Measurements from ENCODE around the gene UBL5. TPM values are rescaled to one million over a fixed set of nuclear protein-coding genes. Genes with fewer than 3 reads are reported as not detected.

The UBL5 gene
- total and polyA plus RNA-seq, 10 of the 15 experiments (the other 5 are each of a cell fraction or from before 2014, with no cell fraction given) = 297 to 897 (median 711) TPM

GRCh38 chr19:9808855-9809824 is 18.6 kb upstream of the UBL5 start:
- SMC1A ChIA-PET (ENCODE audit: uncharacterized antibody, unreplicated experiment) = interaction anchor here (0.6 kb wide), 1 partner anchor 1588 kb away, joined by 3 read pairs; no protein-coding TSS in a partner anchor
- intact Hi-C loops (cut with micrococcal nuclease; ENCODE audit: unreplicated experiment) = no loop called here

More at GRCh38 chr19:9808855-9809824, 18.6 kb upstream of the UBL5 start:
- ChIA-PET POLR2A (interaction anchor here (0.6 to 0.7 kb wide), 2 partner anchors 10 to 175 kb away, joined by 3 to 5 read pairs; partner anchors contain the start of gene FBXL12), RAD21 (ENCODE audit: unreplicated experiment) (no interaction called here), CTCF (interaction anchor here (1.4 to 1.7 kb wide), 2 partner anchors 10 to 12 kb away, joined by 4 to 5 read pairs; no protein-coding TSS in a partner anchor)
- FAIRE-seq = no peak
- in situ Hi-C loops (cut with MboI) = no loop called here
- TF ChIP-seq, protein P1, sequence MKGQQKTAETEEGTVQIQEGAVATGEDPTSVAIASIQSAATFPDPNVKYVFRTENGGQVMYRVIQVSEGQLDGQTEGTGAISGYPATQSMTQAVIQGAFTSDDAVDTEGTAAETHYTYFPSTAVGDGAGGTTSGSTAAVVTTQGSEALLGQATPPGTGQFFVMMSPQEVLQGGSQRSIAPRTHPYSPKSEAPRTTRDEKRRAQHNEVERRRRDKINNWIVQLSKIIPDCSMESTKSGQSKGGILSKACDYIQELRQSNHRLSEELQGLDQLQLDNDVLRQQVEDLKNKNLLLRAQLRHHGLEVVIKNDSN (IDR thresholded peaks at IDR 0.05; ENCODE audit: borderline replicate concordance, extremely low read length, insufficient read depth, low read depth, low read length) = peak; percentile 29
- TF ChIP-seq CHD4 (IDR thresholded peaks at IDR 0.05) = no peak
- 0 out of 2 replicates have a peak, but pooled peaks have one; percentile 10 for TF ChIP-seq POLR2AphosphoS5 (IDR thresholded peaks at IDR 0.05; ENCODE audit: low read length)
- TF ChIP-seq BHLHE40 (IDR thresholded peaks at IDR 0.05; ENCODE audit: borderline replicate concordance in 1 of 2, low read depth in 2 of 2, low read length in 1 of 2) = 0 out of 4 replicates have a peak, but pooled peaks of 1 of the 2 experiments have one; percentile 22
- TF ChIP-seq PAX5 (IDR thresholded peaks at IDR 0.05; ENCODE audit: borderline replicate concordance, low read depth, low read length) = peak; percentile 23; the same call in 1 of the 2 replicates
- H3K27me3 ChIP-seq (replicated peaks in 1 of 2; ENCODE audit: control insufficient read depth in 2 of 2, insufficient read depth in 2 of 2, low read length in 1 of 2) = no peaks in the 10 kb centered on the region
- no peak overlapping the region for H2AFZ ChIP-seq (ENCODE audit: control insufficient read depth, low read depth, low read length)
- ATAC-seq = no peak
- H3K36me3 ChIP-seq (ENCODE audit: control insufficient read depth in 2 of 2, insufficient read depth in 2 of 2, low read length in 1 of 2) = peaks cover 11 to 21% of the 10 kb centered on the region in 2 experiments
- BruUV-seq (replicated peaks) = no TSS peak
- H3K27ac ChIP-seq (ENCODE audit: control insufficient read depth, insufficient read depth) = no peak overlapping the region
- 57% methylated on average over 11 of the region's 11 CpGs for WGBS (ENCODE audit: insufficient coverage, insufficient replicate concordance, low lambda C conversion rate, missing lambda C conversion rate)
- no peaks in the 10 kb centered on the region for H4K20me1 ChIP-seq (ENCODE audit: control insufficient read depth, insufficient read depth)
- no peaks in the 10 kb centered on the region for H3K9me3 ChIP-seq (replicated peaks; ENCODE audit: control insufficient read depth, insufficient read depth, low read length)
- H3K4me2 ChIP-seq (ENCODE audit: control insufficient read depth, insufficient read depth) = no peak overlapping the region
- DNase-seq (ENCODE audit: low read depth, low spot score) = no peak
- H3K4me3 ChIP-seq = no peak overlapping the region
- H3K79me2 ChIP-seq (ENCODE audit: control insufficient read depth, insufficient read depth, low read length) = no peaks in the 10 kb centered on the region
- no peaks in the 10 kb centered on the region for H3K4me1 ChIP-seq (ENCODE audit: control insufficient read depth, insufficient read depth, low read length)
- H3K9ac ChIP-seq (ENCODE audit: control insufficient read depth, insufficient read depth, low read length) = no peak overlapping the region

All from GM12878 (cell line).